Measurements from ENCODE around the gene FRMD1. TPM values are rescaled to one million over a fixed set of nuclear protein-coding genes. Genes with fewer than 3 reads are reported as not detected.

The FRMD1 gene
- total and polyA plus RNA-seq, 2 of the 8 experiments (the other 6 are each of a cell fraction or from before 2014, with no cell fraction given): 0.36 TPM; not detected in 1

DNA sequence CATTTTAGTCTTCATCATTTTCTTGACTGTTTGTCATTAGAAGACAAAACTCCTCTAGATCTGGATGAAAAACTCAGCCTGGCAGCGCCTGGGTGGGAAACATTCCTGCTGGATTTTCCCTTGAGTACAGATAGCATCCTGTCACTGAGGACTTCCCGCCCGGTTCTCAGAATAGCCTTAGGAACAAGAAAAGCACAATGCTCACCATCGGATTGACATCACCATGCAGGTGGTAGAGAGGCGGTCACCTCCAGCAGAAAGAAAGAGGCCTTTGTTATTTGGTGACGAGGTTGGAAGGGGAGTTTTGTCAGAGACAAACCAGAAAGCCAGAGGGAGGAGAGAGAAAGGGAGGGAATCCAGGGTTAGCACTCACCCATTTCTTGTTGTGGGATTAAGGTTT is 41.8 kb downstream of the FRMD1 start:
- no peak overlapping the region for H2AK5ac ChIP-seq (ENCODE audit: low read depth, low read length)
- POLR2A ChIA-PET (ENCODE audit: partially characterized antibody): no interaction called here
- no peak overlapping the region for H3K18ac ChIP-seq (ENCODE audit: extremely low read depth, low read length)
- WGBS, 2 experiments (ENCODE audit: extremely low coverage in 1 of 2, insufficient coverage in 1 of 2, insufficient read length in 1 of 2, insufficient replicate concordance in 2 of 2, low coverage in 1 of 2, low lambda C conversion rate in 2 of 2, missing lambda C conversion rate in 1 of 2): 92% methylated on average over 6 of the region's 6 CpGs; no CpG with 5 or more reads in 1 of the 2 experiments
- peaks cover 0 to 8% (median 2%) of the 10 kb centered on the region in 4 experiments; a peak in 3 of 7 replicates for H3K4me1 ChIP-seq (replicated peaks in 1 of 4; ENCODE audit: control insufficient read depth in 3 of 4, insufficient read depth in 4 of 4, low read length in 3 of 4)
- FAIRE-seq (no peak), DNase-seq (ENCODE audit: low read depth in 1 of 2, low spot score in 2 of 2) (no peak)
- no peak overlapping the region for H2BK12ac ChIP-seq (ENCODE audit: low read depth, low read length)
- H3K4me2 ChIP-seq (ENCODE audit: insufficient read depth in 1 of 2, low read depth in 2 of 2, low read length in 2 of 2): no peak overlapping the region
- H2BK15ac ChIP-seq (ENCODE audit: low read length): no peak overlapping the region
- peaks cover 30 to 35% of the 10 kb centered on the region in 2 experiments for H3K9me3 ChIP-seq (ENCODE audit: insufficient read depth in 2 of 2, low read depth in 1 of 2, low read length in 1 of 2)
- H3K27me3 ChIP-seq (replicated peaks in 1 of 4; ENCODE audit: control insufficient read depth in 3 of 4, extremely low read depth in 1 of 4, insufficient read depth in 3 of 4, low read length in 3 of 4): no peaks in the 10 kb centered on the region; a peak in 1 of 7 replicates
- no peak overlapping the region for H2AFZ ChIP-seq (ENCODE audit: low read length)
- H2BK5ac ChIP-seq (ENCODE audit: low read depth, low read length): no peak overlapping the region
- H2BK120ac ChIP-seq (replicated peaks; ENCODE audit: low read depth, low read length): no peak overlapping the region
- H4K20me1 ChIP-seq (replicated peaks in 1 of 2; ENCODE audit: control insufficient read depth in 1 of 2, insufficient read depth in 2 of 2, low read length in 2 of 2): no peaks in the 10 kb centered on the region
- H4K8ac ChIP-seq (ENCODE audit: extremely low read depth, insufficient read depth, low read length): no peak overlapping the region
- H3K4me3 ChIP-seq (ENCODE audit: extremely low read depth in 1 of 4, insufficient read depth in 2 of 4, low read depth in 3 of 4, low read length in 4 of 4): no peak overlapping the region
- H3K56ac ChIP-seq (replicated peaks; ENCODE audit: insufficient read length, low read depth, low read length): no peak overlapping the region
- H2BK20ac ChIP-seq (ENCODE audit: low read length): no peak overlapping the region
- no peak overlapping the region for H3K9ac ChIP-seq (replicated peaks in 1 of 4; ENCODE audit: extremely low read depth in 1 of 4, low read depth in 3 of 4, low read length in 3 of 4)
- H4K91ac ChIP-seq (replicated peaks; ENCODE audit: insufficient read length, low read length): no peak overlapping the region
- CTCF ChIA-PET (ENCODE audit: partially characterized antibody): interaction anchor here (0.6 to 1.5 kb wide), 5 partner anchors 13 to 567 kb away, joined by 3 to 6 read pairs (median 4); no protein-coding TSS in a partner anchor
- H3K4ac ChIP-seq (replicated peaks; ENCODE audit: insufficient read length, low read depth, low read length): no peak overlapping the region
- no peak overlapping the region for H3K14ac ChIP-seq (ENCODE audit: insufficient read length)
- H3K79me2 ChIP-seq (ENCODE audit: control insufficient read depth in 1 of 2, insufficient read depth in 2 of 2, low read length in 2 of 2): no peaks in the 10 kb centered on the region
- no peak overlapping the region for H3K27ac ChIP-seq (ENCODE audit: low read depth, low read length)
- H3K23ac ChIP-seq (ENCODE audit: insufficient read length): no peak overlapping the region
- H4K5ac ChIP-seq (ENCODE audit: insufficient read length, low read depth, low read length): no peak overlapping the region
- no peaks in the 10 kb centered on the region for H3K23me2 ChIP-seq (ENCODE audit: low read depth, low read length)
- H3K79me1 ChIP-seq (ENCODE audit: low read depth, low read length): no peaks in the 10 kb centered on the region
- H3K36me3 ChIP-seq (ENCODE audit: control insufficient read depth in 2 of 4, insufficient read depth in 4 of 4, low read length in 3 of 4): peaks cover 0 to 2% (median 0%) of the 10 kb centered on the region in 4 experiments; a peak in 2 of 8 replicates
- TF ChIP-seq TCF12 (IDR thresholded peaks at IDR 0.05; ENCODE audit: low read depth, low read length): no peak
- TF ChIP-seq, protein P1, sequence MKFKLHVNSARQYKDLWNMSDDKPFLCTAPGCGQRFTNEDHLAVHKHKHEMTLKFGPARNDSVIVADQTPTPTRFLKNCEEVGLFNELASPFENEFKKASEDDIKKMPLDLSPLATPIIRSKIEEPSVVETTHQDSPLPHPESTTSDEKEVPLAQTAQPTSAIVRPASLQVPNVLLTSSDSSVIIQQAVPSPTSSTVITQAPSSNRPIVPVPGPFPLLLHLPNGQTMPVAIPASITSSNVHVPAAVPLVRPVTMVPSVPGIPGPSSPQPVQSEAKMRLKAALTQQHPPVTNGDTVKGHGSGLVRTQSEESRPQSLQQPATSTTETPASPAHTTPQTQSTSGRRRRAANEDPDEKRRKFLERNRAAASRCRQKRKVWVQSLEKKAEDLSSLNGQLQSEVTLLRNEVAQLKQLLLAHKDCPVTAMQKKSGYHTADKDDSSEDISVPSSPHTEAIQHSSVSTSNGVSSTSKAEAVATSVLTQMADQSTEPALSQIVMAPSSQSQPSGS (IDR thresholded peaks at IDR 0.05; ENCODE audit: low read length): no peak
- TF ChIP-seq, protein P2, sequence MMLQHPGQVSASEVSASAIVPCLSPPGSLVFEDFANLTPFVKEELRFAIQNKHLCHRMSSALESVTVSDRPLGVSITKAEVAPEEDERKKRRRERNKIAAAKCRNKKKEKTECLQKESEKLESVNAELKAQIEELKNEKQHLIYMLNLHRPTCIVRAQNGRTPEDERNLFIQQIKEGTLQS (IDR thresholded peaks at IDR 0.05; ENCODE audit: insufficient read depth, low read depth, low read length): no peak
- TF ChIP-seq TEAD4 (IDR thresholded peaks at IDR 0.05; ENCODE audit: low read depth, low read length): no peak
- no peak for TF ChIP-seq HDAC2 (IDR thresholded peaks at IDR 0.05; ENCODE audit: borderline replicate concordance in 1 of 2, low read depth in 2 of 2, low read length in 2 of 2)
- no peak for TF ChIP-seq NRF1 (IDR thresholded peaks at IDR 0.05; ENCODE audit: low read depth, low read length)
- no peak for TF ChIP-seq SIRT6 (IDR thresholded peaks at IDR 0.05; ENCODE audit: low read length)
- no peak for TF ChIP-seq SIX5 (IDR thresholded peaks at IDR 0.05; ENCODE audit: low read depth, low read length)
- no peak for TF ChIP-seq CBX8 (IDR thresholded peaks at IDR 0.05; ENCODE audit: borderline replicate concordance, low read depth, low read length)
- no peak for TF ChIP-seq PHF8 (conservative IDR thresholded peaks at IDR 0.05; ENCODE audit: low read depth, low read length)
- no peak for TF ChIP-seq KDM5A (IDR thresholded peaks at IDR 0.05; ENCODE audit: low read length)
- TF ChIP-seq ZNF274 (IDR thresholded peaks at IDR 0.05; ENCODE audit: borderline replicate concordance, extremely low read depth, low read length): no peak
